Keratinocyte (primary cell): ENCODE measurements around the gene PLA2G2E.

Experiments used
- EZH2 ChIP-seq: IDR thresholded peaks from one replicate; pipeline ENCODE4 v1.6.1; 2012; ENCODE audit warnings: inconsistent platforms, mild to moderate bottlenecking, low read length, moderate library complexity
- TF ChIP-seq, protein P1 (sequence below), 3 experiments: IDR thresholded peaks in 1 of 3; conservative IDR thresholded peaks in 1 of 3; optimal IDR thresholded peaks in 1 of 3; 2 replicates in 2 of 3; 3 replicates in 1 of 3; pipeline versions ENCODE3 to v1.5.1; 2011; ENCODE audit warnings: low read length in 3 of 3, mild to moderate bottlenecking in 3 of 3, moderate library complexity in 2 of 3, control low read depth in 1 of 3, inconsistent platforms in 1 of 3; ENCODE audit not compliant: insufficient read depth in 2 of 3; ENCODE audit errors: extremely low read depth in 1 of 3

DNA sequence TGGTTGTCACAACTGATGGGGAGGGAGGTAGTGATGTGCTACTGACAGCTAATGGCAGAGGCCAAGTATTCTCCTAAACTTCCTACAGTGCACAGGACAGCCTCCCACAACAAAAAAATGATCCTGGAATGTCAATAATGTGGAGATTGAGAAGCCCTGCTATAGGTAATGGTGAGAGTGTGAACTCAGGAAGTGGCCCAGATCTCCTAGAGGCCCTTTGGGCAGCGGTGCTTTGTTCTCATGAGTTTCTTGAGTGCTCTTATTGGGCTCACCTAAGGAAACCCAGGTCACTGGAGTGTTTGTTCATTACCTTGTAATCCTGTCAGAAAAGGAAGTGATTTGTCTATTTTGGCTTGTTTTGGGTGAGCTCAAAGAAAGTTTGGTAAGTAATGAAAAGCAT, 35.3 kb downstream of the PLA2G2E start:
- TF ChIP-seq, protein P1, sequence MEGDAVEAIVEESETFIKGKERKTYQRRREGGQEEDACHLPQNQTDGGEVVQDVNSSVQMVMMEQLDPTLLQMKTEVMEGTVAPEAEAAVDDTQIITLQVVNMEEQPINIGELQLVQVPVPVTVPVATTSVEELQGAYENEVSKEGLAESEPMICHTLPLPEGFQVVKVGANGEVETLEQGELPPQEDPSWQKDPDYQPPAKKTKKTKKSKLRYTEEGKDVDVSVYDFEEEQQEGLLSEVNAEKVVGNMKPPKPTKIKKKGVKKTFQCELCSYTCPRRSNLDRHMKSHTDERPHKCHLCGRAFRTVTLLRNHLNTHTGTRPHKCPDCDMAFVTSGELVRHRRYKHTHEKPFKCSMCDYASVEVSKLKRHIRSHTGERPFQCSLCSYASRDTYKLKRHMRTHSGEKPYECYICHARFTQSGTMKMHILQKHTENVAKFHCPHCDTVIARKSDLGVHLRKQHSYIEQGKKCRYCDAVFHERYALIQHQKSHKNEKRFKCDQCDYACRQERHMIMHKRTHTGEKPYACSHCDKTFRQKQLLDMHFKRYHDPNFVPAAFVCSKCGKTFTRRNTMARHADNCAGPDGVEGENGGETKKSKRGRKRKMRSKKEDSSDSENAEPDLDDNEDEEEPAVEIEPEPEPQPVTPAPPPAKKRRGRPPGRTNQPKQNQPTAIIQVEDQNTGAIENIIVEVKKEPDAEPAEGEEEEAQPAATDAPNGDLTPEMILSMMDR (optimal IDR thresholded peaks at IDR 0.05 in 1 of 3, IDR thresholded peaks at IDR 0.05 in 1 of 3, conservative IDR thresholded peaks at IDR 0.05 in 1 of 3; ENCODE audit: extremely low read depth in 1 of 3, insufficient read depth in 2 of 3, low read length in 3 of 3), result no peak
- TF ChIP-seq EZH2, result no peak
